ENCODE measurements around the gene RFK. TPM values are rescaled to one million over a fixed set of nuclear protein-coding genes. Genes with fewer than 3 reads are reported as not detected.

RFK gene
- total RNA-seq, 1 donor from 2014 or later, result 28.7 TPM

GRCh38 chr9:76424491-76424890, 30.3 kb upstream of the RFK start:
- Histone ChIP-seq H3K36me3 (ENCODE audit: control insufficient read depth, insufficient read depth, low read length) (no peaks in the 10 kb centered on the region), H3K4me3 (ENCODE audit: low read depth, low read length) (no peak overlapping the region), H3K27me3 (ENCODE audit: control insufficient read depth, insufficient read depth, low read length) (no peaks in the 10 kb centered on the region)
- FAIRE-seq (no peak), DNase-seq (ENCODE audit: low read depth) (no peak)
- TF ChIP-seq CTCF (IDR thresholded peaks at IDR 0.05; ENCODE audit: insufficient read depth, low read length, severe bottlenecking), result no peak

- DNase-seq (ENCODE audit: low read depth), result no peak
- no peaks in the 10 kb centered on the region for H3K36me3 ChIP-seq (ENCODE audit: control insufficient read depth, insufficient read depth, low read length)
- FAIRE-seq, result no peak
- no peak for TF ChIP-seq CTCF (IDR thresholded peaks at IDR 0.05; ENCODE audit: insufficient read depth, low read length, severe bottlenecking)
- no peak overlapping the region for H3K4me3 ChIP-seq (ENCODE audit: low read depth, low read length)
- H3K27me3 ChIP-seq (ENCODE audit: control insufficient read depth, insufficient read depth, low read length), result no peaks in the 10 kb centered on the region
These were observed 29.3 kb upstream of the RFK start for GRCh38 chr9:76423216-76424177.

GRCh38 chr9:76419782-76420380, 25.7 kb upstream of the RFK start:
- no peaks in the 10 kb centered on the region for H3K36me3 ChIP-seq (ENCODE audit: control insufficient read depth, insufficient read depth, low read length)
- TF ChIP-seq CTCF (IDR thresholded peaks at IDR 0.05; ENCODE audit: insufficient read depth, low read length, severe bottlenecking), result peak; percentile 73
- H3K27me3 ChIP-seq (ENCODE audit: control insufficient read depth, insufficient read depth, low read length), result no peaks in the 10 kb centered on the region
- DNase-seq (ENCODE audit: low read depth) (peak; percentile 42), FAIRE-seq (no peak)
- H3K4me3 ChIP-seq (ENCODE audit: low read depth, low read length), result no peak overlapping the region

- H3K27me3 ChIP-seq (ENCODE audit: control insufficient read depth, insufficient read depth, low read length), result no peaks in the 10 kb centered on the region
- TF ChIP-seq CTCF (IDR thresholded peaks at IDR 0.05; ENCODE audit: insufficient read depth, low read length, severe bottlenecking), result no peak
- H3K36me3 ChIP-seq (ENCODE audit: control insufficient read depth, insufficient read depth, low read length), result no peaks in the 10 kb centered on the region
- H3K4me3 ChIP-seq (ENCODE audit: low read depth, low read length), result no peak overlapping the region
- no peak for DNase-seq (ENCODE audit: low read depth)
- no peak for FAIRE-seq
These were observed 23.2 kb upstream of the RFK start for GRCh38 chr9:76417394-76417793.

GRCh38 chr9:76415731-76416130, 21.5 kb upstream of the RFK start:
- TF ChIP-seq CTCF (IDR thresholded peaks at IDR 0.05; ENCODE audit: insufficient read depth, low read length, severe bottlenecking), result no peak
- no peak overlapping the region for H3K4me3 ChIP-seq (ENCODE audit: low read depth, low read length)
- H3K36me3 ChIP-seq (ENCODE audit: control insufficient read depth, insufficient read depth, low read length), result no peaks in the 10 kb centered on the region
- H3K27me3 ChIP-seq (ENCODE audit: control insufficient read depth, insufficient read depth, low read length), result no peaks in the 10 kb centered on the region
- FAIRE-seq (no peak), DNase-seq (ENCODE audit: low read depth) (no peak)

Measured in bronchial epithelial cell (primary cell).